Loucy (cell line): ENCODE results near the gene ATP8A2.

ENCODE experiments used
- CTCF ChIP-seq: fragments of 200-600 bp; sonication (generic); conservative IDR thresholded peaks from 2 replicates; pipeline ENCODE4 v1.5.1; 2014; ENCODE audit warnings: mild to moderate bottlenecking, antibody characterized with exemption, low read length
- EZH2phosphoT487 ChIP-seq: fragments of 200-600 bp; IDR thresholded peaks from 2 replicates; pipeline ENCODE4 v1.6.1; 2018; ENCODE audit warnings: antibody characterized with exemption, mild to moderate bottlenecking, moderate library complexity, borderline replicate concordance

- TF ChIP-seq CTCF (no peak), EZH2phosphoT487 (no peak)
Measured at GRCh38 chr13:25910991-25911419, 539.2 kb downstream of the ATP8A2 start.
